ENCODE results near the gene STXBP3. TPM values are rescaled to one million over a fixed set of nuclear protein-coding genes. Genes with fewer than 3 reads are reported as not detected.

Gene STXBP3
- total and polyA plus RNA-seq, 4 donors: 10.9 to 33.0 (median 23.2) TPM

- no peak for TF ChIP-seq SP1 (IDR thresholded peaks at IDR 0.05)
- no peak for TF ChIP-seq FOXA2 (IDR thresholded peaks at IDR 0.05)
- no peak for TF ChIP-seq HNF4A (conservative IDR thresholded peaks at IDR 0.05)
These were observed 96.2 kb downstream of the STXBP3 start (continued) for GRCh38 chr1:108842525-108843181.

- WGBS: 92% methylated on average over 3 of the region's 3 CpGs
- H3K9ac ChIP-seq (ENCODE audit: low read depth in 1 of 2, low read length in 2 of 2): no peak overlapping the region
- H3K4me3 ChIP-seq (ENCODE audit: low read depth in 1 of 3, low read length in 3 of 3): no peak overlapping the region
- TF ChIP-seq ATF3 (IDR thresholded peaks at IDR 0.05) (no peak), ZBTB33 (IDR thresholded peaks at IDR 0.05) (no peak), RAD21 (IDR thresholded peaks at IDR 0.05) (no peak), SP1 (IDR thresholded peaks at IDR 0.05) (no peak), JUND (IDR thresholded peaks at IDR 0.05) (no peak), MAX (IDR thresholded peaks at IDR 0.05) (no peak), HNF4G (IDR thresholded peaks at IDR 0.05) (no peak), FOXA2 (IDR thresholded peaks at IDR 0.05) (no peak), FOXA1 (IDR thresholded peaks at IDR 0.05) (no peak), TAF1 (conservative IDR thresholded peaks at IDR 0.05) (no peak), NR2F2 (IDR thresholded peaks at IDR 0.05) (no peak), YY1 (IDR thresholded peaks at IDR 0.05) (no peak), REST (IDR thresholded peaks at IDR 0.05) (no peak)
- H3K9me3 ChIP-seq (ENCODE audit: control insufficient read depth in 4 of 4, low read length in 3 of 4): no peaks in the 10 kb centered on the region
- DNase-seq (ENCODE audit: low spot score): no peak
- no peak overlapping the region for H3K27ac ChIP-seq (ENCODE audit: low read depth in 1 of 2, low read length in 2 of 2)
- H3K36me3 ChIP-seq (ENCODE audit: control insufficient read depth in 4 of 4, insufficient read depth in 3 of 4, low read depth in 1 of 4, low read length in 3 of 4): no peaks in the 10 kb centered on the region
- no peaks in the 10 kb centered on the region for H3K27me3 ChIP-seq (ENCODE audit: control insufficient read depth in 4 of 4, insufficient read depth in 4 of 4, low read length in 3 of 4)
- no peaks in the 10 kb centered on the region for H3K4me1 ChIP-seq (ENCODE audit: control insufficient read depth in 4 of 4, insufficient read depth in 4 of 4, low read length in 3 of 4)
These were observed 97.1 kb downstream of the STXBP3 start for GRCh38 chr1:108843390-108844137.

GRCh38 chr1:108845446-108845845, 99.0 kb downstream of the STXBP3 start:
- Histone ChIP-seq H3K9ac (ENCODE audit: low read depth in 1 of 2, low read length in 2 of 2) (no peak overlapping the region), H3K4me3 (ENCODE audit: low read depth in 1 of 3, low read length in 3 of 3) (no peak overlapping the region), H3K9me3 (ENCODE audit: control insufficient read depth in 4 of 4, low read length in 3 of 4) (no peaks in the 10 kb centered on the region), H3K4me1 (ENCODE audit: control insufficient read depth in 4 of 4, insufficient read depth in 4 of 4, low read length in 3 of 4) (no peaks in the 10 kb centered on the region), H3K36me3 (ENCODE audit: control insufficient read depth in 4 of 4, insufficient read depth in 3 of 4, low read depth in 1 of 4, low read length in 3 of 4) (no peaks in the 10 kb centered on the region), H3K27ac (ENCODE audit: low read depth in 1 of 2, low read length in 2 of 2) (no peak overlapping the region), H3K27me3 (ENCODE audit: control insufficient read depth in 4 of 4, insufficient read depth in 4 of 4, low read length in 3 of 4) (no peaks in the 10 kb centered on the region)
- 70% methylated on average over 4 of the region's 4 CpGs for WGBS
- no peak for DNase-seq (ENCODE audit: low spot score)
- TF ChIP-seq NR2F2 (IDR thresholded peaks at IDR 0.05): no peak
- no peak for TF ChIP-seq ATF3 (IDR thresholded peaks at IDR 0.05)
- TF ChIP-seq RXRA (IDR thresholded peaks at IDR 0.05): no peak
- TF ChIP-seq TAF1 (conservative IDR thresholded peaks at IDR 0.05): no peak
- TF ChIP-seq REST (IDR thresholded peaks at IDR 0.05): no peak

Measured in liver (tissue), 9 donors.